DOHH2 (cell line): ENCODE measurements around the gene SGMS2.

Experiments used
- H3F3A ChIP-seq: fragments of 200-600 bp; sonication (generic), shearing (Covaris generic); 2 replicates; pipeline ENCODE4 v1.6.0; 2016; ENCODE audit warnings: antibody characterized with exemption, mild to moderate bottlenecking; ENCODE audit not compliant: control insufficient read depth, insufficient read depth
- H3K27ac ChIP-seq: fragments of 200-600 bp; sonication (generic); 2 replicates; pipeline ENCODE4 v1.5.1; 2014; ENCODE audit warnings: low read depth, mild to moderate bottlenecking, low read length, moderate library complexity
- H3K27me3 ChIP-seq: fragments of 200-600 bp; sonication (generic); 2 replicates; pipeline ENCODE4 v1.6.1; 2014; ENCODE audit warnings: mild to moderate bottlenecking, low read length, mixed read lengths; ENCODE audit not compliant: control insufficient read depth
- H3K36me3 ChIP-seq: fragments of 200-600 bp; sonication (generic); 2 replicates; pipeline ENCODE4 v1.6.1; 2014; ENCODE audit warnings: mild to moderate bottlenecking, low read length, moderate library complexity, mixed read lengths; ENCODE audit not compliant: control insufficient read depth
- H3K4me1 ChIP-seq: fragments of 200-600 bp; sonication (generic); 2 replicates; pipeline ENCODE4 v1.6.1; 2014; ENCODE audit warnings: mild to moderate bottlenecking, low read length, mixed read lengths; ENCODE audit not compliant: control insufficient read depth
- H3K4me2 ChIP-seq: fragments of 200-600 bp; sonication (generic); 2 replicates; pipeline ENCODE4 v1.6.0; 2014; ENCODE audit warnings: mild to moderate bottlenecking, low read length, moderate library complexity
- H3K4me3 ChIP-seq: fragments of 200-600 bp; sonication (generic); 2 replicates; pipeline ENCODE4 v1.5.1; 2014; ENCODE audit warnings: mild to moderate bottlenecking, low read length, mixed read lengths
- H3K79me2 ChIP-seq: fragments of 200-600 bp; sonication (generic); 2 replicates; pipeline ENCODE4 v1.6.1; 2014; ENCODE audit warnings: mild to moderate bottlenecking, low read length, mixed read lengths; ENCODE audit not compliant: control insufficient read depth
- H3K9me2 ChIP-seq: fragments of 200-600 bp; sonication (generic); replicated peaks from 2 replicates; pipeline ENCODE4 v1.6.1; 2014; ENCODE audit warnings: mild to moderate bottlenecking, low read length, mixed read lengths; ENCODE audit not compliant: control insufficient read depth
- H3K9me3 ChIP-seq: fragments of 200-600 bp; sonication (generic); 2 replicates; pipeline ENCODE4 v1.6.1; 2014; ENCODE audit warnings: antibody characterized with exemption, low read length, mixed read lengths; ENCODE audit not compliant: control insufficient read depth, insufficient read depth
- H4K20me1 ChIP-seq: fragments of 200-600 bp; sonication (generic); 2 replicates; pipeline ENCODE4 v1.6.0; 2014; ENCODE audit warnings: low read depth, mild to moderate bottlenecking, antibody characterized with exemption, low read length, moderate library complexity; ENCODE audit not compliant: control insufficient read depth, insufficient read depth
- CTCF ChIP-seq: fragments of 200-600 bp; sonication (generic); IDR thresholded peaks from one replicate; pipeline ENCODE4 v1.5.1; 2014; ENCODE audit warnings: antibody characterized with exemption, mild to moderate bottlenecking, low read depth, low read length; ENCODE audit not compliant: poor library complexity, severe bottlenecking
- EZH2phosphoT487 ChIP-seq: fragments of 200-600 bp; sonication (generic); IDR thresholded peaks from 2 replicates; pipeline ENCODE4 v1.6.1; 2017; ENCODE audit warnings: borderline replicate concordance, mild to moderate bottlenecking, antibody characterized with exemption, low read length, moderate library complexity, mixed read lengths

SGMS2 gene

GRCh38 chr4:107809210-107809609, 15.5 kb upstream of the SGMS2 start:
- no peak for TF ChIP-seq CTCF
- TF ChIP-seq EZH2phosphoT487: no peak
- H3K4me2 ChIP-seq: no peak overlapping the region
- H3K4me1 ChIP-seq: no peaks in the 10 kb centered on the region
- no peak overlapping the region for H3K4me3 ChIP-seq
- H3K9me2 ChIP-seq: no peaks in the 10 kb centered on the region
- H3K79me2 ChIP-seq: no peaks in the 10 kb centered on the region
- no peaks in the 10 kb centered on the region for H4K20me1 ChIP-seq
- H3K36me3 ChIP-seq: no peaks in the 10 kb centered on the region
- no peaks in the 10 kb centered on the region for H3F3A ChIP-seq
- H3K27ac ChIP-seq: no peak overlapping the region
- H3K9me3 ChIP-seq: no peaks in the 10 kb centered on the region
- H3K27me3 ChIP-seq: no peaks in the 10 kb centered on the region

GRCh38 chr4:107814758-107815157, 10.0 kb upstream of the SGMS2 start:
- TF ChIP-seq EZH2phosphoT487: no peak
- TF ChIP-seq CTCF: no peak
- H3K27ac ChIP-seq: no peak overlapping the region
- H3K9me2 ChIP-seq: no peaks in the 10 kb centered on the region
- H4K20me1 ChIP-seq: no peaks in the 10 kb centered on the region
- H3K9me3 ChIP-seq: no peaks in the 10 kb centered on the region
- no peak overlapping the region for H3K4me2 ChIP-seq
- H3K4me1 ChIP-seq: no peaks in the 10 kb centered on the region
- H3K4me3 ChIP-seq: no peak overlapping the region
- H3F3A ChIP-seq: no peaks in the 10 kb centered on the region
- H3K79me2 ChIP-seq: no peaks in the 10 kb centered on the region
- no peaks in the 10 kb centered on the region for H3K27me3 ChIP-seq
- no peaks in the 10 kb centered on the region for H3K36me3 ChIP-seq

- H3K4me1 ChIP-seq: no peaks in the 10 kb centered on the region
- H3F3A ChIP-seq: no peaks in the 10 kb centered on the region
- H3K9me3 ChIP-seq: no peaks in the 10 kb centered on the region
- H3K9me2 ChIP-seq: no peaks in the 10 kb centered on the region
- no peaks in the 10 kb centered on the region for H3K36me3 ChIP-seq
- no peaks in the 10 kb centered on the region for H3K27me3 ChIP-seq
- no peaks in the 10 kb centered on the region for H4K20me1 ChIP-seq
- H3K79me2 ChIP-seq: no peaks in the 10 kb centered on the region
- no peak overlapping the region for H3K4me3 ChIP-seq
- no peak overlapping the region for H3K4me2 ChIP-seq
- TF ChIP-seq EZH2phosphoT487 (no peak), CTCF (no peak)
- no peak overlapping the region for H3K27ac ChIP-seq
Measured at GRCh38 chr4:107815158-107815557, 9.6 kb upstream of the SGMS2 start.
